ENCODE measurements around the gene PRPF38B. TPM values are rescaled to one million over a fixed set of nuclear protein-coding genes. Genes with fewer than 3 reads are reported as not detected.
"Not testable (repeated sequence)": the region's sequence is repeated elsewhere in the genome, so short reads cannot be mapped to it uniquely, and the experiment has no call there.

Gene PRPF38B
- total RNA-seq, 3 donors from 2014 or later = 32.8 to 38.3 (median 38.2) TPM

DNA sequence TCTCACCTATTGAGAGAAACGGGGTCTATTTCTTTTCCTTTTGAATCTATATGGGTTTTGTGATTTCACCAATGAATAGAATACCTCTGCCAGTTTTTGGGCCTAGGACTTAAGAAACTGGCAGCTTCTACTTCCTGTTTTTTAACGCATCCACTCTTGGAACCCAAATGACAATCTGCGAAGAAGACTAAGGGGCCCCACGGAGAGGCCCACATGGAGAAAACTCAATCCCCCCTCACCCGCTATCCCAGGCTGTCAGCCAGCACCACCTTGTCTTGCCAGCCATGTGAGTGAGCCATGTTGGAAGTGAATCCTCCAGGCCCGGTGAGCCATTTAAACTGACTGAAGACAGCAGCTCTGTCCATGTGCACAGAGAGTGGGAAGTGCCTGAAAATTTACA lies 27.6 kb upstream of the PRPF38B start:
- ATAC-seq (no peak), DNase-seq (no peak)
- intact Hi-C loops (cut with DNase I, micrococcal nuclease) = no loop called here

GRCh38 chr1:108665067-108665466 lies 27.0 kb upstream of the PRPF38B start:
- TF ChIP-seq, protein P1, sequence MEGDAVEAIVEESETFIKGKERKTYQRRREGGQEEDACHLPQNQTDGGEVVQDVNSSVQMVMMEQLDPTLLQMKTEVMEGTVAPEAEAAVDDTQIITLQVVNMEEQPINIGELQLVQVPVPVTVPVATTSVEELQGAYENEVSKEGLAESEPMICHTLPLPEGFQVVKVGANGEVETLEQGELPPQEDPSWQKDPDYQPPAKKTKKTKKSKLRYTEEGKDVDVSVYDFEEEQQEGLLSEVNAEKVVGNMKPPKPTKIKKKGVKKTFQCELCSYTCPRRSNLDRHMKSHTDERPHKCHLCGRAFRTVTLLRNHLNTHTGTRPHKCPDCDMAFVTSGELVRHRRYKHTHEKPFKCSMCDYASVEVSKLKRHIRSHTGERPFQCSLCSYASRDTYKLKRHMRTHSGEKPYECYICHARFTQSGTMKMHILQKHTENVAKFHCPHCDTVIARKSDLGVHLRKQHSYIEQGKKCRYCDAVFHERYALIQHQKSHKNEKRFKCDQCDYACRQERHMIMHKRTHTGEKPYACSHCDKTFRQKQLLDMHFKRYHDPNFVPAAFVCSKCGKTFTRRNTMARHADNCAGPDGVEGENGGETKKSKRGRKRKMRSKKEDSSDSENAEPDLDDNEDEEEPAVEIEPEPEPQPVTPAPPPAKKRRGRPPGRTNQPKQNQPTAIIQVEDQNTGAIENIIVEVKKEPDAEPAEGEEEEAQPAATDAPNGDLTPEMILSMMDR (IDR thresholded peaks at IDR 0.05) = no peak
- ATAC-seq = no peak

More for the DNA sequence above, 27.6 kb upstream of the PRPF38B start:
- Histone ChIP-seq H3K4me1 (ENCODE audit: low read depth) (no peaks in the 10 kb centered on the region), H3K36me3 (ENCODE audit: low read depth) (no peaks in the 10 kb centered on the region), H3K4me3 (no peak overlapping the region), H3K9me3 (no peaks in the 10 kb centered on the region)
- TF ChIP-seq, protein P1 (IDR thresholded peaks at IDR 0.05) = no peak

DNA sequence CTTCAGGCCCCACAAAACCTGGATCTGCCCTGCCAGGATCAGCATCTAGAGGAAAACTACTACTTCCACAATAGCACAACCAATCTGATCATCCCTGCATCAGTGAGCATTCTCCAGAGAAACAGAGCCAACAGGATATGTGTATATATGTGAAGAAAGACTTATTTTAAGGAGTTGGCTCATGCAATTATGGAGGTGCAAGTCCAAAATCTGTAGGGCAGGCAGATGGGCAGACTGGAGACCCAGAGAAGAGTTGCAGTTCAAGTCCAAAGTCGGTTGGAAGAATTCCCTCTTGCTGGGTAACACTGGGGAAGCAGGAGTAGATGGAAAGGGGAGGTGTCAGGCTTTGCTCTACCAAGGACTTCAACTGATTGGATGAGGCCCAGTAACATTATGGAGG lies 26.3 kb upstream of the PRPF38B start:
- intact Hi-C loops (cut with DNase I, micrococcal nuclease) = no loop called here
- ATAC-seq (no peak), DNase-seq (no peak)
- no peak overlapping the region for H3K4me3 ChIP-seq
- no peaks in the 10 kb centered on the region for H3K9me3 ChIP-seq
- H3K36me3 ChIP-seq (ENCODE audit: low read depth) = no peaks in the 10 kb centered on the region
- H3K4me1 ChIP-seq (ENCODE audit: low read depth) = no peaks in the 10 kb centered on the region
- TF ChIP-seq, protein P1 (IDR thresholded peaks at IDR 0.05) = no peak

More at GRCh38 chr1:108665067-108665466, 27.0 kb upstream of the PRPF38B start:
- H3K4me1 ChIP-seq (ENCODE audit: low read depth) = no peaks in the 10 kb centered on the region
- no peak overlapping the region for H3K4me3 ChIP-seq
- intact Hi-C loops (cut with DNase I, micrococcal nuclease) = no loop called here
- DNase-seq = no peak
- no peaks in the 10 kb centered on the region for H3K36me3 ChIP-seq (ENCODE audit: low read depth)
- no peaks in the 10 kb centered on the region for H3K9me3 ChIP-seq

GRCh38 chr1:108667422-108667821 lies 24.7 kb upstream of the PRPF38B start:
- intact Hi-C loops (cut with DNase I, micrococcal nuclease); H3K9me3 ChIP-seq: not testable (repeated sequence)

DNA sequence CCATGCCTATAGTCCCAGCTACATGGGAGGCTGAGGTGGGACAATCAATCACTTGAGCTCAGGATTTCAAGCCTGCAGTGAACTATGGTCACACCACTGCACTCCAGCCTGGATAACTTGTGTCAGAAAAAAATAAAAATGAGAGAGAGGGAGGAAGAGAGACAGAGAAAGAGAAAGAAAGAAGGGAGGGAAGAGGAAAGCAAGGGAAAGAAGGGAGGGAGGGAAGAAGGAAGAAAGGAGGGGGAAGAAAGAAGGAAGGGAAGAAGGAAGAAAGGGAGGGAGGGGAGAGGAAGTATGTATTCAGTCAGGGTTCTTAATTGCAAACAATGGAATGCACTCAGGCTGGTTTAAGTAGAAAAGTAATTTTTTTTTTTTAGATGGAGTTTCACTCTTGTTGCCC lies 23.3 kb upstream of the PRPF38B start:
- no peaks in the 10 kb centered on the region for H3K4me1 ChIP-seq (ENCODE audit: low read depth)
- TF ChIP-seq, protein P1 (IDR thresholded peaks at IDR 0.05) = no peak
- H3K36me3 ChIP-seq (ENCODE audit: low read depth) = no peaks in the 10 kb centered on the region
- DNase-seq (no peak), ATAC-seq (no peak)
- H3K9me3 ChIP-seq = no peaks in the 10 kb centered on the region
- intact Hi-C loops (cut with DNase I, micrococcal nuclease) = no loop called here
- H3K4me3 ChIP-seq = no peak overlapping the region

More at GRCh38 chr1:108667422-108667821, 24.7 kb upstream of the PRPF38B start:
- not testable (repeated sequence) for H3K4me1 ChIP-seq (ENCODE audit: low read depth); H3K4me3 ChIP-seq; ATAC-seq; DNase-seq; H3K36me3 ChIP-seq (ENCODE audit: low read depth)

DNA sequence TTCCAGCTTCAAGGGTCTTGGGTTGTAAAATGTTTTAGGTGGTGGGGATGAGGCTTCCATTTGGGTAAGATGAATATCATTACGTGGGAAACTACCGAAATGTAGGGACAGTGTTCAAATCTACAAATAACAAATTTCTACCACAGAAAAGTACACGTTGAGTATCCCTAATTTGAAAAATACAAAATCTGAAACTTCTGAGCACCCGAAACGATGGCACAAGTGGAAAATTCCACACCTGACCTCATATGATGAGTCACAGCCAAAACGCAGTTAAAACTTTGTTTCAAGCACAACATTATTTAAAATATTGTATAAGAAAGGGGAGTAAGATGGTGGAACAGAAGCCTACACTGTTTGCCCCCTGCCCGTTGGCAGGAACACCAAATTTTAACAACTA lies 22.4 kb upstream of the PRPF38B start:
- ATAC-seq = no peak
- no peaks in the 10 kb centered on the region for H3K4me1 ChIP-seq (ENCODE audit: low read depth)
- TF ChIP-seq, protein P1 (IDR thresholded peaks at IDR 0.05) = no peak
- intact Hi-C loops (cut with DNase I, micrococcal nuclease) = no loop called here
- no peaks in the 10 kb centered on the region for H3K9me3 ChIP-seq
- no peaks in the 10 kb centered on the region for H3K36me3 ChIP-seq (ENCODE audit: low read depth)
- H3K4me3 ChIP-seq = no peak overlapping the region
- no peak for DNase-seq
